PFSK-1 (cell line): ENCODE measurements around the gene ZCCHC14.

ENCODE experiments used
- FOXP2 ChIP-seq: optimal IDR thresholded peaks from 2 replicates; pipeline ENCODE3; 2011; ENCODE audit warnings: borderline replicate concordance, control low read depth, inconsistent platforms; ENCODE audit not compliant: insufficient read depth; ENCODE audit errors: extremely low read length, extremely low read depth
- POLR2AphosphoS5 ChIP-seq: IDR thresholded peaks from 2 replicates; pipeline ENCODE4 v1.6.1; 2012; ENCODE audit warnings: low read depth, mild to moderate bottlenecking, control low read depth, low read length, moderate library complexity
- SIN3A ChIP-seq: IDR thresholded peaks from 2 replicates; pipeline ENCODE4 v1.6.1; 2012; ENCODE audit warnings: mild to moderate bottlenecking, low read length, moderate library complexity, borderline replicate concordance; ENCODE audit not compliant: insufficient read depth
- TAF1 ChIP-seq: IDR thresholded peaks from 2 replicates; pipeline ENCODE4 v1.6.1; 2012; ENCODE audit warnings: low read length, control low read depth, borderline replicate concordance; ENCODE audit not compliant: insufficient read depth
- TF ChIP-seq, protein P1 (sequence below), 2 experiments: IDR thresholded peaks; 2 replicates each; pipeline versions ENCODE4 v1.6.1 to v1.8.0; 2011 to 2012; ENCODE audit warnings: low read depth in 2 of 2, low read length in 2 of 2, control low read depth in 1 of 2, inconsistent platforms in 1 of 2, mild to moderate bottlenecking in 1 of 2, moderate library complexity in 1 of 2; ENCODE audit not compliant: insufficient read depth in 1 of 2

ZCCHC14 gene

DNA sequence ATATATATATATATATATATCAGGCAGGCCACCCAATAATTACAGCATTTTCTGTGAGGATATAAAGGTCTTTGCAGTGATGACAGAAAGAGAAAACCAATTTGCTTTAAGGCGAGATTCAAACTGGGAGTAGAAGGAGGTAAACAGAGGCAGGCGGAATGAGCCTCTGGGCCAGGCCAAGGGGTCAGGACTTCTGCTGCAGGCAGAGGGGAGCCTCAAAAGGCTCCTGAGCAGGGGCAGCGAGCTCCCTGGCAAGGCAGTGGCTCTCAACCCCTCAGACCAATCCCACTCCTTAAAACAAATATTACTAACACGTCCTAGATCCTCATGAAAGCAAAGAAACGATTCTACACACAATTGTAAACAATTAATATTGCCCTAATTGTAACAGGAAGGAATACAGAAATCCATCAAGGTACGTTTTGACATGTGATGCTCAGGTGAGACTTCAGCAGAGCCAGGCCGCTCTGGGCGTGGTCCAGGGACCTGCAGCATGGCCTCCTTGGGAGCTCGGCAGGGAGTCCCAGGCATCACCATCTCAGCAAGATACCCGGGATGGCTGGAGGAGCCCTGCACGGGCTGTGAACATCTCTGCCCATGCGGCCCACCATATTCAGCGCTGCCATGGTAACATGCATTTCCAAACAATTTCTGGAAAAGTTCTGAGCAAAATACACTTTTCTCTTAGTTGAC is 127.7 kb downstream of the ZCCHC14 start:
- TF ChIP-seq FOXP2 (no peak), POLR2AphosphoS5 (no peak), TAF1 (no peak), SIN3A (no peak)
- TF ChIP-seq, protein P1, sequence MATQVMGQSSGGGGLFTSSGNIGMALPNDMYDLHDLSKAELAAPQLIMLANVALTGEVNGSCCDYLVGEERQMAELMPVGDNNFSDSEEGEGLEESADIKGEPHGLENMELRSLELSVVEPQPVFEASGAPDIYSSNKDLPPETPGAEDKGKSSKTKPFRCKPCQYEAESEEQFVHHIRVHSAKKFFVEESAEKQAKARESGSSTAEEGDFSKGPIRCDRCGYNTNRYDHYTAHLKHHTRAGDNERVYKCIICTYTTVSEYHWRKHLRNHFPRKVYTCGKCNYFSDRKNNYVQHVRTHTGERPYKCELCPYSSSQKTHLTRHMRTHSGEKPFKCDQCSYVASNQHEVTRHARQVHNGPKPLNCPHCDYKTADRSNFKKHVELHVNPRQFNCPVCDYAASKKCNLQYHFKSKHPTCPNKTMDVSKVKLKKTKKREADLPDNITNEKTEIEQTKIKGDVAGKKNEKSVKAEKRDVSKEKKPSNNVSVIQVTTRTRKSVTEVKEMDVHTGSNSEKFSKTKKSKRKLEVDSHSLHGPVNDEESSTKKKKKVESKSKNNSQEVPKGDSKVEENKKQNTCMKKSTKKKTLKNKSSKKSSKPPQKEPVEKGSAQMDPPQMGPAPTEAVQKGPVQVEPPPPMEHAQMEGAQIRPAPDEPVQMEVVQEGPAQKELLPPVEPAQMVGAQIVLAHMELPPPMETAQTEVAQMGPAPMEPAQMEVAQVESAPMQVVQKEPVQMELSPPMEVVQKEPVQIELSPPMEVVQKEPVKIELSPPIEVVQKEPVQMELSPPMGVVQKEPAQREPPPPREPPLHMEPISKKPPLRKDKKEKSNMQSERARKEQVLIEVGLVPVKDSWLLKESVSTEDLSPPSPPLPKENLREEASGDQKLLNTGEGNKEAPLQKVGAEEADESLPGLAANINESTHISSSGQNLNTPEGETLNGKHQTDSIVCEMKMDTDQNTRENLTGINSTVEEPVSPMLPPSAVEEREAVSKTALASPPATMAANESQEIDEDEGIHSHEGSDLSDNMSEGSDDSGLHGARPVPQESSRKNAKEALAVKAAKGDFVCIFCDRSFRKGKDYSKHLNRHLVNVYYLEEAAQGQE (IDR thresholded peaks at IDR 0.05; ENCODE audit: insufficient read depth in 1 of 2, low read depth in 2 of 2, low read length in 2 of 2): no peak

DNA sequence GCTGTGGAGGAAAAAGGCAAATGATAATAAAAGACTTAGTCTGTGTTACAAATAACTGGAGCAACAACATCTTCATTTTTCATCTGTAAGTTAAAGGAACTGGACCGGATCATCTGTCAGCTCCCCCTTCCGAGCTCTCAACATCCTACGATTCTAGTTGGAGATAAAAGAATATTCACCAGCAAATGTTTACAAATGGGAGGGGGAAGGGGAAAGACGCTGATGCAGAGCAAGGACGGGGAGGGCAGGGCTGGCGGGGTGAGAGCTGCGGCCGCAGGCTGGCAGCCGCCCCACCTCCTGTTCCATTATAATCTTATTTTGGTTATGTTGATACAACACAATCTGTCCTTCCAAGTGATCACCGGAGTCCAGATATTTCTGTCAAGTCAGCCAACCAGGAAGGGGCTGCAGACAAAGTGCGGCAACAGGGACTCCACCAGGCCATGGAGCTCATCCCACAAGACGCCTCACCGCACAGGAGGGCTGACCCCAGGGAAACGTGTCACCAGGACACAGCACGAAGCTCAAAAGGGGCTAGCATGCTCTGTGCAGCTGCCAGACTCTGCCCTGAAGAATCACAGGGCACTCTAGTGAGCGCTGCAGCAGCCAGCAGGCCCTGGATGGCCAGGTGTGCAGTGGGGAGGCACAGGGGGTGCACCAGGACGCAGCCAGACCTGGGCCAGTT is 128.9 kb downstream of the ZCCHC14 start:
- TF ChIP-seq, protein P1 (IDR thresholded peaks at IDR 0.05; ENCODE audit: insufficient read depth in 1 of 2, low read depth in 2 of 2, low read length in 2 of 2): no peak
- peak; percentile 29 for TF ChIP-seq FOXP2

DNA sequence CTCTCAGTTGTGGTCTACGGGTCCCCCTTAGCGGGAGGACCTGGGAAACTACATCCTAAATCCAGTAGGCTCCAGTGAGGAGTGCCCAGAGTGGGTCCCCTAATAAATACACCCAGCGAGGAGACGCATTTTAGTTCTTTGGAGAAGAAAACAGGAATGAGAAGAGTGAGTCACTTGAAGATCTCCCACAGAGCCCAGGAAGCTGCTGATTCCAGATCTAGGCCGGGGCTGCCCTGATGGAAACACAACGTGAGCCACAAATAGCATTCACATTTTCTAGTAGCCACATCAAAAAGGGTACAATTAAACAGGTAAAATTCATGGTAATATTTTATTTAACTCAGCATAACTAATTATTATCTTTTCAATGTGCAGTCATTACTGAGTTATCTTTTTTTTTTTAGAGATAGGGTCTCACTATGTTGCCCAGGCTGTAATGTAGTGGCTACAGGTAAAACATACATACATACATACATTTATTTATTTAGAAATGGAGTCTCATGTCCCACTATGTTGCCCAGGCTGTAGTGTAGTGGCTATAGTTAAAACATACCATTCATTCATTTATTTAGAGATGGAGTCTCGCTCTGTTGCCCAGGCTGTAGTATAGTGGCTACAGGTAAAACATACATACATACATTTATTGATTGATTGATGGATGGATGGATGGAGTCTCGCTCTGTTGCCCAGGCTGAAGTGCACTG is 130.8 kb downstream of the ZCCHC14 start:
- TF ChIP-seq SIN3A (no peak), TAF1 (no peak)

DNA sequence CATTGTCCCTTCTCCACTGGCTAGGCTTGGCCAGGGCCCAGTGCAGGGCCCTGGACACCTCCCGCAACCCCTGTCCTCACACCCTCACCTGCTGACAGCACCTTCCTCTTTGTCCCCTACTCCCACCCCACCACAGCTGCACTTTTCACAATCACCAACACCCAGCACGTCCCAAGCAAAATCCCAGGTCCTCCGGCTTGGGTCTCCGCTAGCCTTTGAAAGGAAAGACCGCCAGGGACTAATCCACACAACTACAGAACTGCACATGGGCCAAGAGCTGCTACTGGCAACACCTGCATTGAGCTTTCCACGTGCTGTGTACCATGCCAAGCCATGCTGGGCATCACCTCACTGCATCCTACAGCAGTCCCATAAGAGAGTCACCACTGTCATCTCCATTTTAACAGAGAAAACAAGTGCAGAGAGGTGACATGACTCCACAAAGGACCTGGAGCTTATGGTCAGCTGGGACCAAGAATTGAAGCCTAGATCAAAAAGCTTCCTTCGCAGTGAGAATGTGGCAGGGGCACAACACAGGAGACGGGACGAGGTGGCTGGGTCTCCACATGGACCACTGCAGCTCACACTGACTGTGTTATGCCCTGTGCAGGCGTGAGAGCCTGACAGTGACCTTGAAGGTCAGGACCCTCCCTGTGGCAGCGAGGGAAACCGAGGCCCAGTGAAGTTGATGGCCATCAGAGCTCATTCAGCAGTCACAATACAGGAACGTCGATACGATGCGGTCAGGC is 131.8 kb downstream of the ZCCHC14 start:
- TF ChIP-seq, protein P1 (IDR thresholded peaks at IDR 0.05; ENCODE audit: insufficient read depth in 1 of 2, low read depth in 2 of 2, low read length in 2 of 2): no peak
- TF ChIP-seq FOXP2 (no peak), POLR2AphosphoS5 (no peak), SIN3A (no peak), TAF1 (no peak)

DNA sequence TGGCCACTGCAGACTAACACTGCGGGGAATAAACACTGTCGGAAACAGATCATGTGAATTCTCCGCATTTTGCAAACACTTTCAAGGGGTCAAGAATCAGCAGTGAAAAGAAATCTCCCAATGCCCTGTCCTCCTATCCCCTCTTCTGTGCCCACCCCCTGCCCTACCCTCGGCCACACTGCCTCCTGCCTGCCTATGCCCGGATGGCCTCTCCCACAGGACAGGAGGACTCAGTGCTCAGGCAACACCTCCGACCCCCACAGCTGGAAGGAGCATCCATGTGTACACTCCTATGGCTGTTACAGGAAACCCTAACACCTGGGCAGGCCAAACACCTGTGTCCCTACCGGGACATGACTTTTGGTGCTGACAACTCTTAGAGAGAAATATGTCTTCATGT is 133.7 kb downstream of the ZCCHC14 start:
- no peak for TF ChIP-seq FOXP2
- no peak for TF ChIP-seq SIN3A
- no peak for TF ChIP-seq POLR2AphosphoS5
- TF ChIP-seq TAF1: no peak
- TF ChIP-seq, protein P1 (IDR thresholded peaks at IDR 0.05; ENCODE audit: insufficient read depth in 1 of 2, low read depth in 2 of 2, low read length in 2 of 2): no peak
